Measurements from ENCODE around the gene SLC9A8.

DNA sequence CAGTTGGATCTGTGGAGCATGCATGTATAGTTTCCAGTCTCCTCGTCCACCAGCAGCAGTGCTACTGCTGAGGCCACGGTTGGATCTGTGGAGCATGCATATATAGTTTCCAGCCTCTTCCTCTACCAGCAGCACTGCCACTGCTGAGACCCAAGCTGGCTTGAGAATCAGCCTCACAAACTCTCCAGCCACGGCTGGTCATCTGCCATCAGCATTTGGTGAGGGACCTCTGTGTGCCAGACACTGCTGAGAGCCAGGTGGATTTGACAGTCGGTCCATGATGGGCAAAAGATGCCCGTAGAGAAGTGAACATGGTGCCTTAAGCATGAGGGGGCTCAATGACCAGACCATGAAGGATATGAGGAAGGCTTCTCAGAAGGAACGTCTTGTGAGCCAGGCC, 46.4 kb downstream of the SLC9A8 start:
- TF ChIP-seq ELF4 (CRISPR knock-in tag; IDR thresholded peaks at IDR 0.05; ENCODE audit: low read depth) = no peak
- no peak for TF ChIP-seq ZNF138 (CRISPR knock-in tag; conservative IDR thresholded peaks at IDR 0.05)
- TF ChIP-seq NR3C1 (CRISPR knock-in tag; conservative IDR thresholded peaks at IDR 0.05; ENCODE audit: low read depth) = no peak
- no peak for TF ChIP-seq ATF6 (CRISPR knock-in tag; IDR thresholded peaks at IDR 0.05)
- TF ChIP-seq, protein P1, sequence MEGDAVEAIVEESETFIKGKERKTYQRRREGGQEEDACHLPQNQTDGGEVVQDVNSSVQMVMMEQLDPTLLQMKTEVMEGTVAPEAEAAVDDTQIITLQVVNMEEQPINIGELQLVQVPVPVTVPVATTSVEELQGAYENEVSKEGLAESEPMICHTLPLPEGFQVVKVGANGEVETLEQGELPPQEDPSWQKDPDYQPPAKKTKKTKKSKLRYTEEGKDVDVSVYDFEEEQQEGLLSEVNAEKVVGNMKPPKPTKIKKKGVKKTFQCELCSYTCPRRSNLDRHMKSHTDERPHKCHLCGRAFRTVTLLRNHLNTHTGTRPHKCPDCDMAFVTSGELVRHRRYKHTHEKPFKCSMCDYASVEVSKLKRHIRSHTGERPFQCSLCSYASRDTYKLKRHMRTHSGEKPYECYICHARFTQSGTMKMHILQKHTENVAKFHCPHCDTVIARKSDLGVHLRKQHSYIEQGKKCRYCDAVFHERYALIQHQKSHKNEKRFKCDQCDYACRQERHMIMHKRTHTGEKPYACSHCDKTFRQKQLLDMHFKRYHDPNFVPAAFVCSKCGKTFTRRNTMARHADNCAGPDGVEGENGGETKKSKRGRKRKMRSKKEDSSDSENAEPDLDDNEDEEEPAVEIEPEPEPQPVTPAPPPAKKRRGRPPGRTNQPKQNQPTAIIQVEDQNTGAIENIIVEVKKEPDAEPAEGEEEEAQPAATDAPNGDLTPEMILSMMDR (IDR thresholded peaks at IDR 0.05) = no peak
- TF ChIP-seq, protein P2, sequence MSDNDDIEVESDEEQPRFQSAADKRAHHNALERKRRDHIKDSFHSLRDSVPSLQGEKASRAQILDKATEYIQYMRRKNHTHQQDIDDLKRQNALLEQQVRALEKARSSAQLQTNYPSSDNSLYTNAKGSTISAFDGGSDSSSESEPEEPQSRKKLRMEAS (CRISPR knock-in tag; IDR thresholded peaks at IDR 0.05) = no peak
- TF ChIP-seq E2F4 (CRISPR knock-in tag; IDR thresholded peaks at IDR 0.05; ENCODE audit: borderline replicate concordance, low read depth) = no peak
